Thoracic aorta (tissue), 2 donors: Measurements from ENCODE around the gene CTNNA3. TPM values are rescaled to one million over a fixed set of nuclear protein-coding genes. Genes with fewer than 3 reads are reported as not detected.

Experiments
- ATAC-seq: fragments of 150-250 bp; one replicate; pipeline ENCODE4 v1.8.0; 2017; ENCODE audit warnings: low read depth; ENCODE audit not compliant: insufficient number of reproducible peaks, low FRiP score
- DNase-seq: peaks from one replicate; pipeline ENCODE4 v3.0.0-alpha.2; 2020; ENCODE audit warnings: low spot score
- H3K27ac ChIP-seq, 2 donors: fragments of 200-600 bp; sonication (generic); 1 replicate in 1 of 2; 2 replicates in 1 of 2; pipeline ENCODE4 v1.5.1; 2016; ENCODE audit warnings: mild to moderate bottlenecking in 2 of 2, moderate library complexity in 2 of 2
- H3K27me3 ChIP-seq: fragments of 200-600 bp; sonication (generic); replicated peaks from 2 replicates; pipeline ENCODE4 v1.6.0; 2016; ENCODE audit warnings: mild to moderate bottlenecking; ENCODE audit not compliant: insufficient read depth
- H3K36me3 ChIP-seq: fragments of 200-600 bp; sonication (generic); one replicate; pipeline ENCODE4 v1.5.1; 2016
- H3K4me1 ChIP-seq, 2 donors: fragments of 200-600 bp; sonication (generic); 1 replicate in 1 of 2; 2 replicates in 1 of 2; pipeline versions ENCODE4 v1.5.1 to v1.6.0; 2016; ENCODE audit warnings: low read depth in 2 of 2, mild to moderate bottlenecking in 1 of 2; ENCODE audit not compliant: control insufficient read depth in 1 of 2
- H3K4me3 ChIP-seq: fragments of 200-600 bp; sonication (generic); 2 replicates; pipeline ENCODE4 v1.5.1; 2016; ENCODE audit warnings: mild to moderate bottlenecking
- H3K9me3 ChIP-seq: fragments of 200-600 bp; sonication (generic); 2 replicates; pipeline ENCODE4 v1.5.1; 2016
- CTCF ChIP-seq: fragments of 200-600 bp; sonication (generic); IDR thresholded peaks from one replicate; pipeline ENCODE4 v1.5.1; 2019; ENCODE audit warnings: antibody characterized with exemption
- total RNA-seq, 2 donors: library from RNA; depleted of rRNA; stranded (reverse); fragments of >200 nt; gene quantifications; one replicate each; pipeline versions ENCODE4 v1.1.0 to v1.2.3, GENCODE V29; 2016

Gene CTNNA3
- total RNA-seq, 2 donors from 2014 or later = 0.95 to 1.2 TPM

- Histone ChIP-seq H3K9me3 (peaks cover 6% of the 10 kb centered on the region), H3K36me3 (no peaks in the 10 kb centered on the region), H3K27ac (no peak overlapping the region), H3K4me1 (no peaks in the 10 kb centered on the region), H3K27me3 (no peaks in the 10 kb centered on the region), H3K4me3 (no peak overlapping the region)
- ATAC-seq = no peak
- TF ChIP-seq CTCF = no peak
- no peak for DNase-seq
Observed at GRCh38 chr10:66234872-66235271, 1461.1 kb downstream of the CTNNA3 start.

DNA sequence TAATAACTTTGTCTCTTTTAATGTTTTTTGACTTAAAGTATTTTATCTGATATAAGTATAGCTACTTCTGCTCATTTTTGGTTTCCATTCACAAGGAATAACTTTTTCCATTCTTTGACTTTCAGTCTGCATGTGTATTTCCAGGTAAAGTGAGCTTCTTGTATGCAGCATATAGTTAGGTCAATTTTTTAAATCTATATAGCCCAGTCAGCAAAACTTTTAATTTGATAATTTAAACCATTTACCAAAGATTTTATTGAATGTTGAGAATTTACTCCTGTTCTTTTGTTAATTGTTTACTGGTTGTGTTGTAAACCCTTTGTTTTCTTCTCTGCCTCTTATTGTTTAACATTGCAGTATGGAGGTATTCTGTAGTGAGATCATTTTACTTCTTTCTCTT lies 1467.1 kb downstream of the CTNNA3 start:
- no peak for ATAC-seq
- no peaks in the 10 kb centered on the region for H3K27me3 ChIP-seq

DNA sequence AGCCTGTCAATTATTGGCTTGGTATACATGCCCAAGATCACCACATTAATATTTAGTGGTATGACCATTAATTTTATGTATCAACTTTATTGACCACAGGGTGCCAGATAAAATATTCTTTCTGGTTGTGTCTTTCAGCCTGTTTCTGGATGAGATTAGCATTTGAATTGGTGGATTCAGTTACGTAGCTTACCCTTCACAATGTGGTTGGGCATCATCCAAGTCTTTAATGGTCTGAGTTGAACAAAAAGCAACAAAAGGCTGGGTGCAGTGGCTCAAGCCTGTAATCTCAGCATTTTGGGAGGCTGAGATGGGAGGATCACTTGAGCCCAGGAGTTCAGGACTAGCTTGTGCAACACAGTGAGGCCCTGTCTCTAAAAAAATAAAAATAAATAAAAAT lies 1472.3 kb downstream of the CTNNA3 start:
- Histone ChIP-seq H3K27ac (no peak overlapping the region), H3K36me3 (no peaks in the 10 kb centered on the region), H3K4me3 (no peak overlapping the region), H3K4me1 (no peaks in the 10 kb centered on the region), H3K9me3 (no peaks in the 10 kb centered on the region), H3K27me3 (no peaks in the 10 kb centered on the region)
- ATAC-seq (no peak), DNase-seq (no peak)
- no peak for TF ChIP-seq CTCF

More for the DNA sequence above, 1467.1 kb downstream of the CTNNA3 start:
- Histone ChIP-seq H3K9me3 (peaks cover 14% of the 10 kb centered on the region), H3K4me1 (no peaks in the 10 kb centered on the region), H3K36me3 (no peaks in the 10 kb centered on the region), H3K27ac (no peak overlapping the region), H3K4me3 (no peak overlapping the region)
- no peak for DNase-seq
- no peak for TF ChIP-seq CTCF

DNA sequence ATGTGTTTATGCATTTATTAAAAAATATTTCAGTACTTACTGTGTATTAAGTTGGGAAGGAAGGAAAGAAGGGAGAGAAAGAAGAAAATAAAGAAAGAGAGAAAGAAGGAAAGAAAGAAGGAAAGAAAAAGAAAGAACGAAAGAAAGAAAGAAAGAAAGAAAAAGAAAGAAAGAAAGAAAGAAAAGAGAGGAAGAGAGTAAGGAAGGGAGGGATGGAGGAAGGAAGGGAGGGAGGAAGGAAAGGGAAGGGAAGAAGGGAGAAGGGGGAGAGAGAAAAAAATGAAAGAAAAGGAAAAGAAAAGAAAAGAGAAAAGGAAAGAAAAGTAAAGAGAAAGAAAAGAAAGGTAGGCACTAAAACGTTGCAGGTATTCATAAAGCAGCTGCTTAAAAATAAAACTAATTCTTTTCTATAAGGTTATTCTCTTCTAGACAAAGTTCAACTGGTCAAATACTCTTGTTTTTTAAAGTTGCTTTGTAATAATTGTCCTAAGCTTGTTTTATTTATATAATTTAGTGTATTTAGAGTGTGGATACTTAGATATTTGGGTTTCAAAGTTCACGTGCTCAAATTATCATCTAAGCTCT lies 1473.4 kb downstream of the CTNNA3 start:
- ATAC-seq (no peak), DNase-seq (no peak)
- Histone ChIP-seq H3K27ac (no peak overlapping the region), H3K4me1 (no peaks in the 10 kb centered on the region), H3K9me3 (no peaks in the 10 kb centered on the region), H3K27me3 (no peaks in the 10 kb centered on the region), H3K4me3 (no peak overlapping the region), H3K36me3 (no peaks in the 10 kb centered on the region)
- TF ChIP-seq CTCF = no peak

DNA sequence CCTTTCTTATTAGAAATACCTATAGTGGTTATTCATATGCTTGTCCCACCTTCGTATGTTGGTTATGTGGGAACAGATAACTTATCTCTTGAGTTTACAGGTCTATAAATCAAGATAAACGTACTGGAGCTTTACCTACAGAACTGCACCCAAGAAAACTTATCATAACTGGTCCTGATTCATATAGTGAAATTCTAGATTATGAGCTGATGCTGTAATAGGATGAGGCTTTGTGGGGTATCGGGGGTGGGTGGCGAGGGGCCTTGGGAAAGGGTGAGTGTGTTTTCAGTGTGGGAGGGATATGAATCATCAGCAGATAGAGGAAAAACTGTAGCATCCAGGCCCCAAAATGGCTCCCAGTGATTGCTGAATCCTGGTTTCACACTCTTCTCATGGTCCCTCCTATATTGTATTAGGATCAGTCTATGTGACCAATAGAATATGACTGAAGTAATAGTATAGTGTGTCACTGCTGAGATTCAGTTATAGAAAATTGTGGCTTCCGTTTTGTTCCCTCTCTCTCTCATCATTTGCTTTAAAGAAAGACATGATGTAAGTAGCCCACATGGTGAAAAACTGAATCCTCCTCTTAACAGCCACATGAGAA lies 1476.9 kb downstream of the CTNNA3 start:
- no peaks in the 10 kb centered on the region for H3K36me3 ChIP-seq
- DNase-seq (no peak), ATAC-seq (no peak)
- H3K27me3 ChIP-seq = no peaks in the 10 kb centered on the region
- H3K4me3 ChIP-seq = no peak overlapping the region
- no peaks in the 10 kb centered on the region for H3K4me1 ChIP-seq
- no peak for TF ChIP-seq CTCF
- no peaks in the 10 kb centered on the region for H3K9me3 ChIP-seq
- no peak overlapping the region for H3K27ac ChIP-seq
